Upper lobe of right lung (tissue), 1 donor: ENCODE data around the gene BRCA1. TPM values are rescaled to one million over a fixed set of nuclear protein-coding genes. Genes with fewer than 3 reads are reported as not detected.

Experiments used
- ATAC-seq: fragments of 200-7000 bp; cut with Tn5 transposase; one replicate; pipeline ENCODE4 v1.9.1; 2020; ENCODE audit warnings: mild to moderate bottlenecking, moderate library complexity
- DNase-seq: peaks from one replicate; pipeline ENCODE4 v3.0.0-alpha.2; 2020
- H3K27ac ChIP-seq: fragments of 200-600 bp; one replicate; pipeline ENCODE4 v1.8.0; 2022
- H3K27me3 ChIP-seq: fragments of 200-600 bp; one replicate; pipeline ENCODE4 v1.8.0; 2022; ENCODE audit warnings: mild to moderate bottlenecking
- H3K36me3 ChIP-seq: fragments of 200-600 bp; one replicate; pipeline ENCODE4 v1.8.0; 2022
- H3K4me1 ChIP-seq: fragments of 200-600 bp; one replicate; pipeline ENCODE4 v1.8.0; 2022
- H3K4me3 ChIP-seq: fragments of 200-600 bp; one replicate; pipeline ENCODE4 v1.8.0; 2022; ENCODE audit warnings: mild to moderate bottlenecking
- H3K9me3 ChIP-seq: fragments of 200-600 bp; one replicate; pipeline ENCODE4 v1.8.0; 2022
- intact Hi-C: fragments of 100-400 bp; cut with DNase I; formaldehyde crosslinking; loops from one replicate; pipeline ENCODE4 v1.11.0; 2022
- long read RNA-seq: library from polyadenylated mRNA; unstranded; transcript quantifications from one replicate; pipeline ENCODE4 v2.0.0, GENCODE V29; 2021
- total RNA-seq: library from RNA; stranded (reverse); fragmentation: NEBNext Ultra II Directional; extraction: Animal tissue kit (Norgen Biotek cat#: 25700); gene quantifications from one replicate; pipeline ENCODE4 v1.2.1, GENCODE V29; 2021
- TF ChIP-seq, protein P1 (sequence below): fragments of 200-600 bp; IDR thresholded peaks from one replicate; pipeline ENCODE4 v1.8.0; 2022; ENCODE audit warnings: antibody characterized with exemption
- donor health status: DM: no; HTN: yes; CAD: no; lungs with severe emphysema.

The BRCA1 gene
- 4.0 TPM for total RNA-seq
- long read RNA-seq, partial matches to known transcripts, result 0 of 10 reads
- long read RNA-seq, other reads (novel, unspliced or antisense), result 10 of 10 reads

DNA sequence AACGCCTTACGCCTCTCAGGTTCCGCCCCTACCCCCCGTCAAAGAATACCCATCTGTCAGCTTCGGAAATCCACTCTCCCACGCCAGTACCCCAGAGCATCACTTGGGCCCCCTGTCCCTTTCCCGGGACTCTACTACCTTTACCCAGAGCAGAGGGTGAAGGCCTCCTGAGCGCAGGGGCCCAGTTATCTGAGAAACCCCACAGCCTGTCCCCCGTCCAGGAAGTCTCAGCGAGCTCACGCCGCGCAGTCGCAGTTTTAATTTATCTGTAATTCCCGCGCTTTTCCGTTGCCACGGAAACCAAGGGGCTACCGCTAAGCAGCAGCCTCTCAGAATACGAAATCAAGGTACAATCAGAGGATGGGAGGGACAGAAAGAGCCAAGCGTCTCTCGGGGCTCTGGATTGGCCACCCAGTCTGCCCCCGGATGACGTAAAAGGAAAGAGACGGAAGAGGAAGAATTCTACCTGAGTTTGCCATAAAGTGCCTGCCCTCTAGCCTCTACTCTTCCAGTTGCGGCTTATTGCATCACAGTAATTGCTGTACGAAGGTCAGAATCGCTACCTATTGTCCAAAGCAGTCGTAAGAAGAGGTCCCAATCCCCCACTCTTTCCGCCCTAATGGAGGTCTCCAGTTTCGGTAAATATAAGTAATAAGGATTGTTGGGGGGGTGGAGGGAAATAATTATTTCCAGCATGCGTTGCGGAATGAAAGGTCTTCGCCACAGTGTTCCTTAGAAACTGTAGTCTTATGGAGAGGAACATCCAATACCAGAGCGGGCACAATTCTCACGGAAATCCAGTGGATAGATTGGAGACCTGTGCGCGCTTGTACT, at the start of gene BRCA1:
Gene BRCA1 (minus strand): TSS at position 232 of the 834 bp plus-strand sequence. CDS start 1,268 bp downstream, outside the sequence.
- Histone ChIP-seq H3K4me1 (peaks cover 24% of the 10 kb centered on the region), H3K27ac (peak within 1 kb of the TSS; percentile 88), H3K9me3 (no peaks in the 10 kb centered on the region), H3K36me3 (no peaks in the 10 kb centered on the region), H3K27me3 (no peaks in the 10 kb centered on the region), H3K4me3 (peak within 1 kb of the TSS; percentile 77)
- TF ChIP-seq, protein P1, sequence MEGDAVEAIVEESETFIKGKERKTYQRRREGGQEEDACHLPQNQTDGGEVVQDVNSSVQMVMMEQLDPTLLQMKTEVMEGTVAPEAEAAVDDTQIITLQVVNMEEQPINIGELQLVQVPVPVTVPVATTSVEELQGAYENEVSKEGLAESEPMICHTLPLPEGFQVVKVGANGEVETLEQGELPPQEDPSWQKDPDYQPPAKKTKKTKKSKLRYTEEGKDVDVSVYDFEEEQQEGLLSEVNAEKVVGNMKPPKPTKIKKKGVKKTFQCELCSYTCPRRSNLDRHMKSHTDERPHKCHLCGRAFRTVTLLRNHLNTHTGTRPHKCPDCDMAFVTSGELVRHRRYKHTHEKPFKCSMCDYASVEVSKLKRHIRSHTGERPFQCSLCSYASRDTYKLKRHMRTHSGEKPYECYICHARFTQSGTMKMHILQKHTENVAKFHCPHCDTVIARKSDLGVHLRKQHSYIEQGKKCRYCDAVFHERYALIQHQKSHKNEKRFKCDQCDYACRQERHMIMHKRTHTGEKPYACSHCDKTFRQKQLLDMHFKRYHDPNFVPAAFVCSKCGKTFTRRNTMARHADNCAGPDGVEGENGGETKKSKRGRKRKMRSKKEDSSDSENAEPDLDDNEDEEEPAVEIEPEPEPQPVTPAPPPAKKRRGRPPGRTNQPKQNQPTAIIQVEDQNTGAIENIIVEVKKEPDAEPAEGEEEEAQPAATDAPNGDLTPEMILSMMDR, result no peak
- ATAC-seq, result peak; percentile 99
- intact Hi-C loops, result no loop called here
- peak; percentile 92 for DNase-seq

DNA sequence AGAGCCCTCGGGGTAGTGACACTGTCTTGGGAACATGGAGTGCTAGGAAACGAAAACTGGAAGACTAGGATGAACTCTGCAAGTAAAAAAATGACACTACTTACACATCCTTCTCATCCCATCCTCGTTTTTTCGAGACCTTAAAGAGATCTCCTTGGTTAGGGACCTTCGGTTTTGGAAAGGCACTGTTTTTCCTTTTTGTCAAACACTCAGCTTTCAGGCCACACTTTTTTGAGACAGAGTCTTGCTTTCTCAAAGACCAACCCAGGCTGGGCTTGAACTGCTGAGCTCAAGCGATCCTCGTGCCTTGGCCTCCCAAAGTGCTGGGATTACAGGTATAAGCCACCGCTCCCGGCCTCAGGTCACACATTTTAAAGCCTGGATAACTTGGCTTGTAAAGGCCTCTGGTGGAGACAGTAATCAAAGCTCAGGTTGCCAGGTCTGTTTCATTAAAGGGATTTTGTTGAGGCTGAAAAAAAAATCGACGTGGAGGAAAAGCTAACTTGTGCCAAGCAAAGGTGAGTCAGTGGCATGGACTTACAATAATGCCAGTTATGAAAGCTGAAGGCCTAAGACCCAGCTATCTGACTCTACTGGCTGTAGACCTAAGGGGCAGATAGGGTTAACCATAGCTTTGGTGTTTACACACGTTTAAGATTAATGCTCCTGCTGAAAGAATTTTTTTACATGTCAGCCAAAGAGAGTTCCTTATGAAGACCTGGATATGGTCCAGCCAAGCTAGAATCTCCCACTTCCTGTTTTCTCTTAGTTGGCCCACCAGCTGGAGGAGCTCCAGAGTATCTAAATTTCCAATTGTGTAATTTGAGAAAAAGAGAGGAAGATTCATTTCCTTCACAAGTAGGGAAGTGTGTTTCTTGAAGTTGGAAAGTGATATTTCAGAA, 46.7 kb upstream of the BRCA1 start:
- H3K27ac ChIP-seq, result peak overlapping the region; percentile 98
- H3K4me1 ChIP-seq, result peaks cover 61% of the 10 kb centered on the region
- no peaks in the 10 kb centered on the region for H3K27me3 ChIP-seq
- DNase-seq, result no peak
- H3K9me3 ChIP-seq, result no peaks in the 10 kb centered on the region
- TF ChIP-seq, protein P1, result peak; percentile 38
- ATAC-seq, result peak; percentile 3
- intact Hi-C loops, result no loop called here
- peaks cover 19% of the 10 kb centered on the region for H3K36me3 ChIP-seq
- peak overlapping the region; percentile 89 for H3K4me3 ChIP-seq

DNA sequence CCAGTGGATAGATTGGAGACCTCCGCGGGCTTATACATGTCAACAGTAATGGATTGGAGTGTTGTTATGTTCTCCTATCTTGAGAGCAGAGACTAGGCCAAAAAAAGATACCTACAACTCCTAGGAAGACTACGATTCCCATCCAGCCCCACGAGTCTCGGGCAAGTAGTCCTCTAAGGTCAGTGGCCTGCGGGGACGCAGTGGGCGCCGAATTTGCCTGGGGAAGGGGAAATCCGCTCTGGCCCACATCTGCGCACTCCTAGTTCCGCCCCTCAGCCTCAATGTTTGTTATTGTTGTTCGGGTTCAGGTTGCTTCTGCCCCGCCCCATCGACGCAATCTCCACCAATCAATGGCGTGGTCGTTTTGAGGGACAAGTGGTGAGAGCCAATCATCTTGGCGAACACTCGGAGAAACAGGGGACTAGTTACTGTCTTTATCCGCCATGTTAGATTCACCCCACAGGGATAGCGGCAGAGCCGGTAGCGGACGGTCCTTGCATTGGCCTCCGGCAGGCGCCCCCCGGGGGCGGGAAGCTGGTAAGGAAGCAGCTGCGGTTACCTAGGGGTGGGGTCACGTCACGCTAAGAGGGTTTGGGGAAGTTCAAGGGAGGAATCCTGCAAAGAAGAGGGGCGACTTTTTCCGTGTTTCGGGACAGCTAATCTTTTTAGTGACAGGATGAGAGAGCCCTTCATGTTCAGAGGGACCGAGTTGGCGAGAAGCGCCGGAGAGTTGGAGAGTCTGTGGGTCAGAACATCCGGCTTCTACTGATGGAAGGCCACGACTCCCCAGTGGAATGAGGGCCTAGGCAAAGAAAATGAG, 45.8 kb upstream of the BRCA1 start, which contains the start of gene NBR1:
Gene NBR1 (plus strand): TSS at position 449 of the 820 bp plus-strand sequence. CDS start 4,586 bp downstream, outside the sequence.
- Histone ChIP-seq H3K27me3 (no peaks in the 10 kb centered on the region), H3K36me3 (peaks cover 11% of the 10 kb centered on the region), H3K9me3 (no peaks in the 10 kb centered on the region), H3K4me1 (peaks cover 54% of the 10 kb centered on the region), H3K4me3 (peak within 1 kb of the TSS; percentile 89), H3K27ac (peak within 1 kb of the TSS; percentile 98)
- TF ChIP-seq, protein P1, result peak; percentile 27
- intact Hi-C loops, result no loop called here
- DNase-seq, result peak; percentile 95
- ATAC-seq, result peak; percentile 94

DNA sequence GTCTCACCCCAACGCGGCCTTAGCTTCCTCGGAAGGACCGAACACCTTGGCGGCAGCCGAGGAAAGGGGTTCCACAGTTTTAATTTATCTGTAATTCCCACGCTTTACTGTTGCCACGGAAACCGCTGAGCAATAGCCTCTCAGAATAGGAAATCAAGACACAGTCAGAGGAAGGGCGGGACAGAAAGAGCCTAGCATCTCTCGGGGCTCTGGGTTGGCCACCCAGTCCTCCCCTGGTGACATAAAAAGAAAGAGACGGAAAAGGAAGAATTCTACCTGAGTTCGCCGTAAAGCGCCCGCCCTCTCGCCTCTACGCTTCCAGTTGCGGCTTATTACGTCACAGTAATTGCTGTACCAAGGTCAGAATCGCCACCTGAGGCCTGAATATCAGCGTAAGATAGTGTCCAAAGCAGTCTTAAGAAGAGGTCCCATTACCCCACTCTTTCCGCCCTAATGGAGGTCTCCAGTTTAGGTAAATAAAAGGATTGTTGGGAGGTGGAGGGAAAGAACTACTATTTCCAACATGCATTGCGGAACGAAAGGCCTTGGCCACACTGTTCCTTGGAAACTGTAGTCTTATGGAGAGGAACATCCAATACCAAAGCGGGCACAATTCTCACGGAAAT, 45.1 kb upstream of the BRCA1 start:
- TF ChIP-seq, protein P1, result no peak
- H3K27me3 ChIP-seq, result no peaks in the 10 kb centered on the region
- H3K4me3 ChIP-seq, result peak overlapping the region; percentile 89
- no peaks in the 10 kb centered on the region for H3K9me3 ChIP-seq
- H3K4me1 ChIP-seq, result peaks cover 46% of the 10 kb centered on the region
- intact Hi-C loops, result no loop called here
- ATAC-seq (peak; percentile 92), DNase-seq (peak; percentile 93)
- peaks cover 4% of the 10 kb centered on the region for H3K36me3 ChIP-seq
- peak overlapping the region; percentile 98 for H3K27ac ChIP-seq
